ENCODE measurements around the gene CRB1. TPM values are rescaled to one million over a fixed set of nuclear protein-coding genes. Genes with fewer than 3 reads are reported as not detected.

Gene CRB1
- total RNA-seq, 1 experiment from 2014 or later, result not detected

DNA sequence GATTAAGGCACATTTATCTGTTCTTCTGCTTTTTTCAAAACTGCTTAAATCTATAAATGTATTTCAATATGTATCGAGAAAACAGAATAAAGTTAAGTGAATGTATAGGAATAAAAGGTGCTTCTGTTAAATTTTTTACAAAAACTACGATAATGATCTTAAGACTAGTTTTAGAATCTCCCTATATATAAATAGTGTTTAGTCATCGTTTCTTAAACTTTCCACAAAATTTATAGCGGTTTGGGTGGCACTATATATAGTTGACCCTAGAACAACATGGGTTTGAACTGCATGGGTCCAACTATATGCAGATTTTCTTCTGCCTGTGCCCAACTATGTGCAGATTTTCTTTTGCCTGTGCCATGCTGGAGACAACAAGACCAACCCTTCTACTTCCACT lies 125.7 kb downstream of the CRB1 start:
- no peak overlapping the region for H3K18ac ChIP-seq (ENCODE audit: insufficient read length, low read depth, low read length)
- no peak overlapping the region for H2BK20ac ChIP-seq (ENCODE audit: low read depth, low read length, poor library complexity, severe bottlenecking)
- no peak overlapping the region for H3K4me2 ChIP-seq (ENCODE audit: insufficient read depth, insufficient read length, low read length)
- no peak overlapping the region for H3K14ac ChIP-seq (ENCODE audit: insufficient read depth, low read length)
- no peaks in the 10 kb centered on the region for H3K23me2 ChIP-seq (ENCODE audit: insufficient read length, low read depth, low read length, poor library complexity, severe bottlenecking)
- Mint-ChIP-seq H3K27ac (no peak overlapping the region), H3K4me1 (peaks cover 2 to 4% of the 10 kb centered on the region in 2 experiments; a peak in 3 of 4 replicates), H3K9me3 (no peaks in the 10 kb centered on the region), H3K27me3 (ENCODE audit: low read depth) (no peaks in the 10 kb centered on the region), H3K4me3 (no peak overlapping the region), H3K36me3 (ENCODE audit: insufficient read depth in 1 of 3, low read depth in 3 of 3) (no peaks in the 10 kb centered on the region)
- TF ChIP-seq, protein P1, sequence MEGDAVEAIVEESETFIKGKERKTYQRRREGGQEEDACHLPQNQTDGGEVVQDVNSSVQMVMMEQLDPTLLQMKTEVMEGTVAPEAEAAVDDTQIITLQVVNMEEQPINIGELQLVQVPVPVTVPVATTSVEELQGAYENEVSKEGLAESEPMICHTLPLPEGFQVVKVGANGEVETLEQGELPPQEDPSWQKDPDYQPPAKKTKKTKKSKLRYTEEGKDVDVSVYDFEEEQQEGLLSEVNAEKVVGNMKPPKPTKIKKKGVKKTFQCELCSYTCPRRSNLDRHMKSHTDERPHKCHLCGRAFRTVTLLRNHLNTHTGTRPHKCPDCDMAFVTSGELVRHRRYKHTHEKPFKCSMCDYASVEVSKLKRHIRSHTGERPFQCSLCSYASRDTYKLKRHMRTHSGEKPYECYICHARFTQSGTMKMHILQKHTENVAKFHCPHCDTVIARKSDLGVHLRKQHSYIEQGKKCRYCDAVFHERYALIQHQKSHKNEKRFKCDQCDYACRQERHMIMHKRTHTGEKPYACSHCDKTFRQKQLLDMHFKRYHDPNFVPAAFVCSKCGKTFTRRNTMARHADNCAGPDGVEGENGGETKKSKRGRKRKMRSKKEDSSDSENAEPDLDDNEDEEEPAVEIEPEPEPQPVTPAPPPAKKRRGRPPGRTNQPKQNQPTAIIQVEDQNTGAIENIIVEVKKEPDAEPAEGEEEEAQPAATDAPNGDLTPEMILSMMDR (conservative IDR thresholded peaks at IDR 0.05), result no peak
- no peaks in the 10 kb centered on the region for H3K9me3 ChIP-seq (ENCODE audit: control insufficient read depth, low read depth, low read length)
- no peak overlapping the region for H3K9ac ChIP-seq (ENCODE audit: extremely low read depth, insufficient read length, low read length)
- H2BK120ac ChIP-seq (ENCODE audit: low read depth, low read length, poor library complexity, severe bottlenecking), result no peak overlapping the region
- H3K27ac ChIP-seq (ENCODE audit: insufficient read length, low read depth, low read length), result no peak overlapping the region
- no peak overlapping the region for H3K4ac ChIP-seq (ENCODE audit: low read depth, low read length)
- no peak overlapping the region for H3K56ac ChIP-seq (ENCODE audit: insufficient read length, low read depth, low read length)
- no peak for DNase-seq
- H3T11ph ChIP-seq (ENCODE audit: low read length), result no peak overlapping the region
- no peak overlapping the region for H3K23ac ChIP-seq (ENCODE audit: insufficient read length, low read depth, low read length)
- H4K8ac ChIP-seq (replicated peaks; ENCODE audit: insufficient read length, low read depth, low read length), result no peak overlapping the region
- H3K79me1 ChIP-seq (ENCODE audit: insufficient read depth, low read depth, low read length, poor library complexity, severe bottlenecking), result no peaks in the 10 kb centered on the region
- no peak overlapping the region for H2BK15ac ChIP-seq (ENCODE audit: low read depth, low read length)
- H3K27me3 ChIP-seq (ENCODE audit: insufficient read depth, low read length), result no peaks in the 10 kb centered on the region
- no peak overlapping the region for H2AK5ac ChIP-seq (ENCODE audit: insufficient read length, low read length)
- no peaks in the 10 kb centered on the region for H3K79me2 ChIP-seq (ENCODE audit: insufficient read depth, low read length)
- H4K91ac ChIP-seq (ENCODE audit: insufficient read length, low read depth, low read length), result no peak overlapping the region
- H2BK5ac ChIP-seq (ENCODE audit: insufficient read length, low read length), result no peak overlapping the region
- no peak overlapping the region for H2BK12ac ChIP-seq (ENCODE audit: insufficient read length, low read depth, low read length)
- no CpG with 5 or more reads among the region's 4 CpGs for WGBS (ENCODE audit: extremely low coverage, insufficient read length, low lambda C conversion rate)
- H4K5ac ChIP-seq (ENCODE audit: insufficient read length, low read depth, low read length), result no peak overlapping the region
- H2AFZ ChIP-seq (ENCODE audit: low read length), result no peak overlapping the region
- H4K20me1 ChIP-seq (ENCODE audit: control insufficient read depth, insufficient read depth, insufficient read length), result no peaks in the 10 kb centered on the region
- H3K4me1 ChIP-seq (ENCODE audit: insufficient read depth, low read length), result no peaks in the 10 kb centered on the region; the same call in 1 of the 2 replicates
